Osteoblast (primary cell): ENCODE measurements around the gene PSD2. TPM values are rescaled to one million over a fixed set of nuclear protein-coding genes. Genes with fewer than 3 reads are reported as not detected.

Source experiments
- DNase-seq: peaks from one replicate; pipeline ENCODE4 v3.0.0; 2011; ENCODE audit warnings: low spot score, mixed read lengths; ENCODE audit not compliant: insufficient read length; ENCODE audit errors: missing footprints
- H2AFZ ChIP-seq: 2 replicates; pipeline ENCODE4 v1.6.0; 2011; ENCODE audit warnings: mild to moderate bottlenecking, low read length
- H3K27ac ChIP-seq: 2 replicates; pipeline ENCODE4 v1.5.1; 2011; ENCODE audit warnings: mild to moderate bottlenecking, low read depth, low read length, moderate library complexity
- H3K27me3 ChIP-seq: 2 replicates; pipeline ENCODE4 v1.6.0; 2012; ENCODE audit warnings: mild to moderate bottlenecking, control low read depth, inconsistent platforms, low read length, moderate library complexity; ENCODE audit not compliant: insufficient read depth
- H3K36me3 ChIP-seq: 2 replicates; pipeline ENCODE4 v1.5.1; 2011; ENCODE audit warnings: mild to moderate bottlenecking, low read length, control low read depth, moderate library complexity; ENCODE audit not compliant: insufficient read depth
- H3K4me1 ChIP-seq: 2 replicates; pipeline ENCODE4 v1.5.1; 2011; ENCODE audit warnings: mild to moderate bottlenecking, low read length, control low read depth, moderate library complexity; ENCODE audit not compliant: insufficient read depth
- H3K4me2 ChIP-seq: 2 replicates; pipeline ENCODE4 v1.6.0; 2011; ENCODE audit warnings: mild to moderate bottlenecking, low read length; ENCODE audit not compliant: insufficient read depth
- H3K4me3 ChIP-seq: fragments of 200-600 bp; sonication (generic); 3 replicates; pipeline ENCODE4 v1.5.1; 2012; ENCODE audit warnings: mild to moderate bottlenecking, low read length, inconsistent platforms; ENCODE audit not compliant: insufficient read depth
- H3K79me2 ChIP-seq: 2 replicates; pipeline ENCODE4 v1.6.0; 2012; ENCODE audit warnings: mild to moderate bottlenecking, low read length, control low read depth, inconsistent platforms; ENCODE audit not compliant: insufficient read depth
- H3K9me3 ChIP-seq: 2 replicates; pipeline ENCODE4 v1.5.1; 2011; ENCODE audit warnings: low read depth, low read length, control low read depth
- H4K20me1 ChIP-seq: 2 replicates; pipeline ENCODE4 v1.6.0; 2012; ENCODE audit warnings: mild to moderate bottlenecking, low read length, control low read depth; ENCODE audit not compliant: insufficient read depth
- CTCF ChIP-seq: IDR thresholded peaks from 2 replicates; pipeline ENCODE4 v1.5.1; 2011; ENCODE audit warnings: mild to moderate bottlenecking, low read depth, low read length, moderate library complexity; ENCODE audit errors: extremely low read depth
- total RNA-seq: library from RNA; depleted of rRNA; stranded (reverse); fragments of >200 nt; gene quantifications from 2 replicates; pipeline ENCODE4 v1.2.3, GENCODE V29; 2012

Gene PSD2
- total RNA-seq, 1 donor = 0.36 TPM

- DNase-seq = peak; percentile 55
- H3K4me3 ChIP-seq = no peak overlapping the region
- H2AFZ ChIP-seq = no peak overlapping the region
- H3K4me2 ChIP-seq = no peak overlapping the region
- no peaks in the 10 kb centered on the region for H3K9me3 ChIP-seq
- H3K79me2 ChIP-seq = no peaks in the 10 kb centered on the region
- H3K27ac ChIP-seq = no peak overlapping the region
- H3K27me3 ChIP-seq = peaks cover 17% of the 10 kb centered on the region
- H3K36me3 ChIP-seq = no peaks in the 10 kb centered on the region
- no peak for TF ChIP-seq CTCF
- H4K20me1 ChIP-seq = no peaks in the 10 kb centered on the region
- no peaks in the 10 kb centered on the region for H3K4me1 ChIP-seq
Measured at GRCh38 chr5:139823757-139824355, 28.2 kb downstream of the PSD2 start.

GRCh38 chr5:139825690-139826089, 30.1 kb downstream of the PSD2 start:
- no peak overlapping the region for H3K27ac ChIP-seq
- no peak overlapping the region for H3K4me2 ChIP-seq
- no peaks in the 10 kb centered on the region for H3K9me3 ChIP-seq
- H3K79me2 ChIP-seq = no peaks in the 10 kb centered on the region
- no peaks in the 10 kb centered on the region for H3K4me1 ChIP-seq
- peak; percentile 10 for DNase-seq
- no peak overlapping the region for H2AFZ ChIP-seq
- H4K20me1 ChIP-seq = no peaks in the 10 kb centered on the region
- no peaks in the 10 kb centered on the region for H3K36me3 ChIP-seq
- no peak for TF ChIP-seq CTCF
- H3K27me3 ChIP-seq = peaks cover 17% of the 10 kb centered on the region
- H3K4me3 ChIP-seq = no peak overlapping the region

- H3K36me3 ChIP-seq = no peaks in the 10 kb centered on the region
- H3K4me2 ChIP-seq = no peak overlapping the region
- H2AFZ ChIP-seq = no peak overlapping the region
- H3K4me1 ChIP-seq = no peaks in the 10 kb centered on the region
- H3K27me3 ChIP-seq = peaks cover 39% of the 10 kb centered on the region
- H3K4me3 ChIP-seq = no peak overlapping the region
- H3K9me3 ChIP-seq = no peaks in the 10 kb centered on the region
- no peak for TF ChIP-seq CTCF
- DNase-seq = peak; percentile 62
- H4K20me1 ChIP-seq = no peaks in the 10 kb centered on the region
- no peak overlapping the region for H3K27ac ChIP-seq
- H3K79me2 ChIP-seq = no peaks in the 10 kb centered on the region
Measured at GRCh38 chr5:139828207-139828895, 32.7 kb downstream of the PSD2 start.

- H3K4me1 ChIP-seq = no peaks in the 10 kb centered on the region
- no peaks in the 10 kb centered on the region for H3K9me3 ChIP-seq
- no peak for DNase-seq
- no peak for TF ChIP-seq CTCF
- H4K20me1 ChIP-seq = no peaks in the 10 kb centered on the region
- H3K27ac ChIP-seq = no peak overlapping the region
- no peak overlapping the region for H3K4me3 ChIP-seq
- H3K36me3 ChIP-seq = no peaks in the 10 kb centered on the region
- no peaks in the 10 kb centered on the region for H3K79me2 ChIP-seq
- no peak overlapping the region for H3K4me2 ChIP-seq
- peaks cover 39% of the 10 kb centered on the region for H3K27me3 ChIP-seq
- H2AFZ ChIP-seq = no peak overlapping the region
Measured at GRCh38 chr5:139829471-139829870, 33.9 kb downstream of the PSD2 start.
